GM23338 (cell line): ENCODE data around the gene KIF5A.

Experiments used
- CREB1 ChIP-seq: fragments of 250-450 bp; sonication (Bioruptor Pico); IDR thresholded peaks from 2 replicates; pipeline ENCODE4 v1.5.0; 2020; ENCODE audit warnings: low read depth, mild to moderate bottlenecking, moderate library complexity
- CTCF ChIP-seq, 2 experiments: fragments of 200-600 bp in 1 of 2; sonication (generic) in 1 of 2; conservative IDR thresholded peaks; 2 replicates each; pipeline versions ENCODE4 v1.5.1 to v1.6.1; 2016 to 2017; ENCODE audit warnings: antibody characterized with exemption in 2 of 2, low read depth in 2 of 2, mild to moderate bottlenecking in 2 of 2, moderate library complexity in 1 of 2
- ETS1 ChIP-seq: IDR thresholded peaks from 2 replicates; pipeline ENCODE4 v1.6.1; 2016; ENCODE audit warnings: antibody characterized with exemption
- EZH2 ChIP-seq: fragments of 200-600 bp; sonication (generic); IDR thresholded peaks from one replicate; pipeline ENCODE4 v1.8.0; 2017; ENCODE audit warnings: antibody characterized with exemption, mild to moderate bottlenecking, low read depth; ENCODE audit not compliant: unreplicated experiment
- EZH2phosphoT487 ChIP-seq: fragments of 200-600 bp; sonication (generic); IDR thresholded peaks from one replicate; pipeline ENCODE4 v1.8.1; 2018; ENCODE audit warnings: antibody characterized with exemption; ENCODE audit not compliant: unreplicated experiment
- JUNB ChIP-seq: IDR thresholded peaks from one replicate; pipeline ENCODE4 v1.6.1; 2016; ENCODE audit warnings: antibody characterized with exemption; ENCODE audit not compliant: unreplicated experiment
- NANOG ChIP-seq: IDR thresholded peaks from 2 replicates; pipeline ENCODE4 v1.6.1; 2016; ENCODE audit warnings: antibody characterized with exemption, borderline replicate concordance
- POLR2AphosphoS5 ChIP-seq: IDR thresholded peaks from 2 replicates; pipeline ENCODE4 v1.6.1; 2016; ENCODE audit warnings: antibody characterized with exemption, low read depth
- REST ChIP-seq: IDR thresholded peaks from one replicate; pipeline ENCODE4 v1.6.1; 2018; ENCODE audit warnings: antibody characterized with exemption; ENCODE audit not compliant: unreplicated experiment
- STAT1 ChIP-seq: IDR thresholded peaks from one replicate; pipeline ENCODE4 v1.6.1; 2016; ENCODE audit warnings: antibody characterized with exemption; ENCODE audit not compliant: unreplicated experiment
- ZNF114 ChIP-seq: fragments of 250-450 bp; sonication (Bioruptor Pico); IDR thresholded peaks from 2 replicates; pipeline ENCODE4 v1.5.0; 2020; ENCODE audit warnings: mild to moderate bottlenecking, moderate library complexity
- ZNF331 ChIP-seq: fragments of 250-450 bp; sonication (Bioruptor Pico); IDR thresholded peaks from 2 replicates; pipeline ENCODE4 v1.5.0; 2020; ENCODE audit warnings: low read depth, mild to moderate bottlenecking, moderate library complexity

GRCh38 chr12:57585156-57585555, 35.3 kb downstream of the KIF5A start:
- TF ChIP-seq EZH2 = no peak
- no peak for TF ChIP-seq CTCF (conservative IDR thresholded peaks at IDR 0.05; ENCODE audit: low read depth in 2 of 2)
- no peak for TF ChIP-seq ETS1
- TF ChIP-seq POLR2AphosphoS5 = no peak
- TF ChIP-seq STAT1 = no peak
- no peak for TF ChIP-seq ZNF114
- TF ChIP-seq REST = no peak
- TF ChIP-seq ZNF331 (CRISPR knock-in tag) = no peak
- TF ChIP-seq EZH2phosphoT487 = no peak
- TF ChIP-seq CREB1 (CRISPR knock-in tag) = no peak
- TF ChIP-seq NANOG = no peak
- no peak for TF ChIP-seq JUNB
